Activated gamma-delta T cell treated with Interleukin-2 at 50 U/mL for 16 hours (primary cell): ENCODE data around the gene TOM1L2.
"Not testable (repeated sequence)": the region's sequence is repeated elsewhere in the genome, so short reads cannot be mapped to it uniquely, and the experiment has no call there.

Experiments
- DNase-seq: peaks from one replicate; pipeline ENCODE4 v3.0.0-alpha.2; 2020

TOM1L2 gene

DNA sequence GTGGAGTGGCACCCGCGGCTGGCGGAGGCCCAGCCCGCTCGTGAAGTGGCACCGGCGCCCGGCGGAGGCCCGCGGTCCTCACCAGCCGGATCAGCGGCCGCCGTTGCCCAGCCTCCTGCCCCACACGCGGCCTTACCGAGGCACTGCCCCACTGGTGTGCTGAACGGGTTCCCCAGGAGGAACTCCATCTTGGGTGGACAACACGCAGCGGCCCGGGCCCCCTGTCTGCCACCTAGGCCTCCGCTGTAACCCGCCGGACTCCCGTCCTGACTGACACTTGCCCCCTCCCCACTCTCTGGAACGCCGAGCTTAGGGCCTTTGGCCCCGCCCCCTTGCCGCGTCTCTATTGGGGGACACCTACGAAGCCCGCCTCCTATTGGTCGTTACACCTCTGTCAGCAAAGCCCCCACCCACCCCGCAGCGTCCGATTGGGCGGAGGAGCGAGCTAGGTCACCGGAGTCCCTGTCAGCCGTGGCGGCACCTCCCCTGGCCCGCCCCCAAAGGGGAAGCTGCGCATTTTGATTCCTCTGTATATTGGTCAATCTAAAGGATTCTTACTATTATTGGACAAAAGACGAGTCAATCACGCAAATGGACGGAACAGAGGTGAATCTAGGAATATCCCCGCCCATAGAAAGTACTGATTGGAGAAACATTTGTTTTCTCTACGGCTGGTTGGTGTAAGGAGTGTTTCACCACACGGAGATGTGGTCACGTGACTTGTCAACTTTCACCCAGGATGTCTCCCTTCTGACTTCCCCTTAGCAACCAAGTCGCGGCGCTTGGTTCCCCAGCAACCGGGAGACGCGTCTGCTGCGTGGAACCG is at the start of gene TOM1L2, which contains the start of gene DRC3:
Gene TOM1L2, minus strand, starts transcription at position 275 of the 826 bp plus-strand sequence. Its CDS starts 87 bp downstream, at position 188.
Gene DRC3, plus strand, starts transcription at position 737 of the 826 bp plus-strand sequence. CDS start 4,737 bp downstream, outside the sequence.
- DNase-seq, result peak; percentile 100

DNA sequence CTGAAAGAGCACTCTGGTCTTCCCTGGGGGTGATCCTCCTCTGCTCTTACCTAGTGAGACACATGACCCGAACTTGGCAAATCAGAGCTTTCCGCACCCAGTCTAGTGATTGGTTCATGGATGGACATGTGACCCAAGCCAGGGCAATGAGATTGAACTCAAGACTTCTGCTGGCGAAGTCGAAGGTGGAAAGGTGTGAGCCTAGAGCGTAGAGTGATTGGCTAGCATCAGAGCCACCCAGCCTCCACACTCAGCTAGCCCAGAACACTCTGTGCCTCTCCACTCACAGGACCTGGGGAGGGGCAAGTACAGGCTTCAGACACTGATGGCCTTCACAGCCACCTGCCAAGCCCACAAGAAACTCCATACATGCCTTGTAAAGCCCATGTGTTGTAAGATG is 49.2 kb upstream of the TOM1L2 start:
- no peak for DNase-seq

- DNase-seq, result no peak
These were observed 48.8 kb upstream of the TOM1L2 start for GRCh38 chr17:18020971-18021370.

- no peak for DNase-seq
These were observed 47.6 kb upstream of the TOM1L2 start for GRCh38 chr17:18019838-18020154.

GRCh38 chr17:18018411-18018921 is 46.3 kb upstream of the TOM1L2 start:
- no peak for DNase-seq

DNA sequence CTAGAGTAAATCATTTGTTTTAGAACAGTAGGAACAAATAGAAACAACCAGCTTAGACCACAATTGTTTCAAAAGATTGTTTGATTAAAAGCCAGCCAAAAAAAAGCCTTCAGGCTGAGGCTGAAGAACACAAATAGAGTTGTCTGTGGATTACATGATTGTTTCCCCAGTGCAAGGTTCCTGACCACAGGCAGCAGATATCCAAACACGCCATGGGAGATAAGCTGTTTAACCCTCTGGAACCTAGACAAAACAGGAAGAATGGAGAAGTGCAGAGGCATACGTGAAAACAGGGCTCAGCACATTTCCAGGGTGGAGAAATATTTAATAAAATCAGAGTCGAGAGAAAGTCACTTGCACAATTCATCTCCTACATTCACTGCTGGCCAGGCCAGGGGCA is 45.8 kb upstream of the TOM1L2 start:
- DNase-seq, result no peak

- no peak for DNase-seq
These were observed 44.2 kb upstream of the TOM1L2 start for GRCh38 chr17:18016426-18016825.

DNA sequence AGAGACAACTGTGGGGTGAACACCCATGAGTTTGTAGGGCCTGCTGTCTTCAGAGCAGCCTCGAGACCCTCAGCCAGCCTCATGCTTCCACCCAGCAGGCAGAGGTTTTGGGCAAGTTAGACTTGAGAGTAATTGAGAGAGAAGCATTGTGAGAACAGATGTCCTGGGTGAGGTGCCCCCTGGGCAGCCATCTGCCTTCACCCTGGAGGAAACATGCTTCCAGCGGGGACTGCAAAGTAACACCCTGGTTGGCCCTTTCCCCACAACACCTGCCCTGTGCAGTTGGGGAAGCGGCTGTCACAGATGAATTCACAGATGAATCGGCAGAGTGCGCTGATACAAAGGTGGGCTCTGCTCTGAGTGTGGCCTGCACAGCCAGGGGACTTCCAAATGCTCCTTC is 43.4 kb upstream of the TOM1L2 start:
- no peak for DNase-seq

- no peak for DNase-seq
These were observed 41.8 kb upstream of the TOM1L2 start for GRCh38 chr17:18014006-18014405.

GRCh38 chr17:18011286-18011685 is 39.1 kb upstream of the TOM1L2 start:
- DNase-seq, result no peak

DNA sequence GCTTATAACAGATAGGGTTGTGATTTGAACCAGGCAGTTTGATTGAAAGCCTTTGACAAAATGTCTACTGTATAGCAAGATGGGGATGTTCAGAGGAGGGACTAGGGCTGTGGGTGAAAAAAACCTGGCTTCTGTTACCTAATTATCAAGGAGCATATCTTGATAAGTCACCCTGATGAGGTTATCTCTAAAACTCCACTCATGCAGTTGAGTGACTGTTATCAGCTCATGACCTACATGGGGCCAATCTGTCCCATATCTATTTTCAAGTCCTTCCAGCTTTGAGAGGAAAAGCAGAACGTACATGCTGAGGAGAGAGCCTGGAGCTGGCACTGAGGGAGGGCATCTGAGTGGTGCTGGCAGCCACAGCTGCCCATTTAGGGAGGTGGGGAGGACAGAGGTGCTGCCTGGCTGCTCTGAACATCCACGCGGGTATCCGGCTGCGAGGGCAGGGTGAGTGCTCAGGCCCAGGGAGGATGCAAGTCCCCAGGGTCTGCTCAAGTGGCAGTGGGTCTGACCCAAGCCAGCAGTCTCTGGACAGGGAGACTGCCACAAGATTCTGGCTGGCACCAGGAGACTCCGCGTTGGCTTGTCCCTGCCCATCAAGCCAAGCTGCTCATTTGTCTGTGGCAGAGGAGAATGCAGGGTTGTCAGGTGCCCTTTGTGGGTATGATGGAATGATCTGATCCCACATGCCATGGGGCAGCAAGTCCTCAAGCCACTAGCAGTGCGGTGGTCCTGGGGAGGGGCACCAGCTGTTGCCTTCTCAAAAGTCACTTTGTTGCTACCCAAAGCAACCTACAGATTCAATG is 37.6 kb upstream of the TOM1L2 start:
- DNase-seq, result no peak

- DNase-seq, result no peak
These were observed 36.5 kb upstream of the TOM1L2 start for GRCh38 chr17:18008496-18009268.

- no peak for DNase-seq
These were observed 34.5 kb upstream of the TOM1L2 start for GRCh38 chr17:18006495-18007239.

- DNase-seq, result no peak
These were observed 33.3 kb upstream of the TOM1L2 start for GRCh38 chr17:18005496-18005895.

DNA sequence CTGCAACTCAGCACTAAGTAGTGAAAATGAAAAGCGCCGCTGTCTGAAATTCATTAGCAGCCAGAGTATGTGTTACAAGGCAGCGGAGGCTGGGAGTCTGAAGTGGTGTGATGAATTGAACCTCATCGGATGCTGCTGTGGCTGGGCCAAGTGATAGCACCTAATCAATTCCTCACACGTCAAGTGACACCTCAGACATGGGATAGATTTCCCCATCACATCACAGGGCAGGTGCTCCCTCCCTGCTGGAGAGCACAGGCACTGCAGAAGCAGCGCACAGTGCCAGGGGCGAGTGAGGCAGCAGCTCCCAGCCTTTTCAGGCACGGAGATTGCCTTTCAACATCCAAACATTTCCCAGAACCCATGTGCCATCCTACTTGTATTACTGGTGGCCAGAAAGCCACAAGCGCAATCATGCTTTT is 32.7 kb upstream of the TOM1L2 start:
- no peak for DNase-seq

DNA sequence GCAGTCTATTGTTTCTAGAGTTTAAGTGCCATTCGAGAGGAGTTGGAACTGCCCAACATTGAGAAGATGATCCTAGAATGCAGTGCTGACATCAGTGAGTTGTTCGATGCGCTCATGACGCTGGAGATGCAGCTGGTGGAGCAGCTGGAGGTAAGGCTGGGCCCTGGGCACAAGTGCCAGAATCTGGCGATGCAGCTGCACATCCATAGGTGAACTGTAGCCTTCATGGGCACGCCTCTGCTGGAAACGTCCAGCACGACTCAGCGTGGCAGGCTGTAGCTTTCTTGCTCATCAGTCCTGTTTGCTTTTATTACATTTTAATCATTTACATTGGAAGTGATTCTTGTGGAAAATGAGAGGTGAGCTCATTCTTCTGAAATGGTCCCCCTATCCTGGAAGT is 32.1 kb upstream of the TOM1L2 start:
- no peak for DNase-seq

DNA sequence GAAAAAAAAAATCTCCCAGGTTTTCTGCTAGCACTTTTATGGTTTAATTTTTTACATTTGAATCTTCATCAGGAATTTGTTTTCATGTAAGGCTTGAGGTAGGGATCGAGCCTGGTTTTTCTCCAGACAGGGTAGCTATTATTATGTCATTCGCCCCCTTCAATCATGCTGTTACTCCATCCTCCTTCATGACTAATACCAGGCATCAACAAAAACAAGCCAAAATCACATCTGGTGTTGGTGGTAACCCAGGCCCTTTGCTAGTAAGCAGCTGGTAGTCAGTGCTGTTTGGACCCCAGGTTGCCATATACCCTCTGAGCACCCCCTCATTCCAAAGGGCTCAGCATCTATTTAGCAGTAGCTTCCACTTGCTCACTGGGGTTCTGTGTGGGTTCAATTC is 30.0 kb upstream of the TOM1L2 start:
- no peak for DNase-seq

DNA sequence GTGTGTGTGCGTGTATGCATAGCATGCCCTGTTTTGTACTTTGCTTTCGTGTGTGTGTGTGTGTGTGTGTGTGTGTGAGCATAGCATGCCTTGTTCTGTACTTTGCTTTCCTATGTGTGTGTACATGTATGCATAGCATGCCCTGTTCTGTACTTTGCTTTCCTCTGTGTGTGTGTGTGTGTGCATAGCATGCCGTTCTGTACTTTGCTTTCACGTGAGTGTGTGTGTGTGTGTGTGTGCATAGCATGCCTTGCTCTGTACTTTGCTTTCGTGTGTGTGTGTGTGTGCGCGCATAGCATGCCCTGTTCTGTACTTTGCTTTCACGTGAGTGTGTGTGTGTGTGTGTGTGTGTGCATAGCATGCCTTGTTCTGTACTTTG is 27.8 kb upstream of the TOM1L2 start:
- DNase-seq, result no peak

- DNase-seq, result no peak
These were observed 27.3 kb upstream of the TOM1L2 start for GRCh38 chr17:17999364-18000029.

DNA sequence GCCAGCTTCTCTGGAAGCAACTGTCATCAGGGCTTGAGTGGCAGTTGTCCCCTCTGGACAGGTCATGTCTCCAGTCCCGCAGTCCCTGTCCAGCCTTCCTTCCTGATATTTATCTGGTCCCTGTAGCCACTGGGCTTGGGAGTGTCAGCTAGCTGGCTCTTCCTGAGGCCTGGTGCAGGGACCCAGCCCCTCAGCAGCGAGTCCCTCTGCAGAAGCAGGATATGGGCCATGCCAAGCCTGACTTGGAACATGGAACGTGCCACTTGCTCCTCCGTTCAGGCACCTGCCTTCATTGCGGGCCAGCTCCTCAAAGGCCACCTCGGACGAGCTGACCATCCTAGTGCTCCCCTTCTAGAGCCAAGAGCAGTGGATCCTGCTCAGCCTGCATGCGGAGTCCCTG is 26.7 kb upstream of the TOM1L2 start:
- DNase-seq, result no peak

DNA sequence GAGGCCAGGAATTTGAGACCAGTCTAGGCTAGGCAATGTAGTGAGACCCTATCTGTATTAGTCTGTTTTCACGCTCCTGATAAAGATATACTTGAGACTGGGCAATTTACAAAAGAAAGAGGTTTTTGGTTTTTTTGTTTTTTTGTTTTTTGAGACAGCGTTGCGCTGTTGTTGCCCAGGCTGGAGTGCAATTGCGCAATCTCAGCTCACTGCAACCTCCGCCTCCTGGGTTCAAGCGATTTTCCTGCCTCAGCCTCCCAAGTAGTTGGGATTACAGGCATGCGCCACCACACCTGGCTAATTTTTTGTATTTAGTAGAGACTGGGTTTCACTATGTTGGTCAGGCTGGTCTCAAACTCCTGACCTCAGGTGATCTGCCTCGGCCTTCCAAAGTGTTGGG is 23.7 kb upstream of the TOM1L2 start:
- not testable (repeated sequence) for DNase-seq
